Neural progenitor cell (in vitro differentiated cells): ENCODE measurements around the gene DNPEP. TPM values are rescaled to one million over a fixed set of nuclear protein-coding genes. Genes with fewer than 3 reads are reported as not detected.

Experiments used
- DNase-seq: peaks from one replicate; pipeline ENCODE4 v3.0.0-alpha.2; 2016; ENCODE audit warnings: low spot score
- H2AFZ ChIP-seq: fragments of 200-600 bp; sonication (generic); replicated peaks from 2 replicates; pipeline ENCODE4 v1.6.1; 2016; ENCODE audit warnings: antibody characterized with exemption
- H3F3A ChIP-seq: fragments of 200-600 bp; sonication (generic); 2 replicates; pipeline ENCODE4 v1.6.1; 2016; ENCODE audit warnings: antibody characterized with exemption, low read depth
- H3K27ac ChIP-seq: fragments of 200-600 bp; sonication (generic); 2 replicates; pipeline ENCODE4 v1.5.1; 2016; ENCODE audit warnings: mild to moderate bottlenecking
- H3K27me3 ChIP-seq: fragments of 200-600 bp; sonication (generic); 2 replicates; pipeline ENCODE4 v1.6.1; 2016; ENCODE audit warnings: mild to moderate bottlenecking, moderate library complexity
- H3K36me3 ChIP-seq: fragments of 200-600 bp; sonication (generic); 2 replicates; pipeline ENCODE4 v1.5.1; 2016
- H3K4me1 ChIP-seq: fragments of 200-600 bp; sonication (generic); 2 replicates; pipeline ENCODE4 v1.6.1; 2016; ENCODE audit warnings: mixed run types
- H3K4me2 ChIP-seq: fragments of 200-600 bp; sonication (generic); 2 replicates; pipeline ENCODE4 v1.6.1; 2016
- H3K4me3 ChIP-seq: fragments of 200-600 bp; sonication (generic); 2 replicates; pipeline ENCODE4 v1.5.1; 2016
- H3K79me2 ChIP-seq: fragments of 200-600 bp; sonication (generic); 2 replicates; pipeline ENCODE4 v1.6.1; 2016; ENCODE audit warnings: low read depth
- H3K9ac ChIP-seq: fragments of 200-600 bp; sonication (generic); 2 replicates; pipeline ENCODE4 v1.6.1; 2016
- H3K9me3 ChIP-seq: fragments of 200-600 bp; sonication (generic); 2 replicates; pipeline ENCODE4 v1.5.1; 2016; ENCODE audit warnings: low read depth
- H4K20me1 ChIP-seq: fragments of 200-600 bp; sonication (generic); 2 replicates; pipeline ENCODE4 v1.6.1; 2016; ENCODE audit warnings: low read depth
- H3K27ac Mint-ChIP-seq: 3 replicates; pipeline ENCODE4 v1.8.0; 2021; ENCODE audit warnings: mixed read lengths
- H3K27me3 Mint-ChIP-seq: 2 replicates; pipeline ENCODE4 v1.8.0; 2022; ENCODE audit warnings: low read depth, mild to moderate bottlenecking, inconsistent platforms, moderate library complexity, mixed read lengths; ENCODE audit not compliant: insufficient read depth
- H3K36me3 Mint-ChIP-seq: 3 replicates; pipeline ENCODE4 v1.8.0; 2021; ENCODE audit warnings: mixed read lengths
- H3K4me1 Mint-ChIP-seq: 3 replicates; pipeline ENCODE4 v1.8.0; 2021; ENCODE audit warnings: mixed read lengths
- H3K4me3 Mint-ChIP-seq: 3 replicates; pipeline ENCODE4 v1.8.0; 2021; ENCODE audit warnings: mild to moderate bottlenecking, moderate library complexity, mixed read lengths
- H3K9me3 Mint-ChIP-seq: 3 replicates; pipeline ENCODE4 v1.8.0; 2020; ENCODE audit warnings: mixed read lengths
- CTCF ChIP-seq: fragments of 200-600 bp; sonication (generic); IDR thresholded peaks from 2 replicates; pipeline ENCODE4 v1.5.1; 2017; ENCODE audit warnings: antibody characterized with exemption, mild to moderate bottlenecking
- EZH2 ChIP-seq: fragments of 200-600 bp; sonication (generic); IDR thresholded peaks from 2 replicates; pipeline ENCODE4 v1.6.1; 2017; ENCODE audit warnings: antibody characterized with exemption, mild to moderate bottlenecking, moderate library complexity
- EZH2phosphoT487 ChIP-seq: fragments of 200-600 bp; sonication (generic); IDR thresholded peaks from 2 replicates; pipeline ENCODE4 v1.6.1; 2017; ENCODE audit warnings: antibody characterized with exemption
- total RNA-seq: library from RNA; depleted of rRNA; stranded (reverse); fragments of >200 nt; gene quantifications from 2 replicates; pipeline ENCODE4 v1.2.3, GENCODE V29; 2015; ENCODE audit warnings: low replicate concordance

DNPEP gene
- total RNA-seq, 1 donor from 2014 or later = 120 TPM

- Histone ChIP-seq H3K9me3 (no peaks in the 10 kb centered on the region), H4K20me1 (no peaks in the 10 kb centered on the region), H3K27ac (no peak overlapping the region), H3F3A (peaks cover 14% of the 10 kb centered on the region), H3K79me2 (no peaks in the 10 kb centered on the region), H3K4me3 (no peak overlapping the region), H2AFZ (peak overlapping the region; percentile 9), H3K4me2 (no peak overlapping the region), H3K36me3 (no peaks in the 10 kb centered on the region), H3K4me1 (peaks cover 17% of the 10 kb centered on the region), H3K9ac (no peak overlapping the region), H3K27me3 (peaks cover 9% of the 10 kb centered on the region)
- Mint-ChIP-seq H3K36me3 (no peaks in the 10 kb centered on the region), H3K9me3 (no peaks in the 10 kb centered on the region), H3K27ac (no peak overlapping the region), H3K27me3 (peaks cover 6% of the 10 kb centered on the region), H3K4me1 (peaks cover 29% of the 10 kb centered on the region), H3K4me3 (no peak overlapping the region)
- peak; percentile 51 for DNase-seq
- TF ChIP-seq CTCF (no peak), EZH2phosphoT487 (no peak), EZH2 (no peak)
Observed at GRCh38 chr2:219404954-219405353, 17.2 kb upstream of the DNPEP start.

GRCh38 chr2:219404291-219404910, 16.7 kb upstream of the DNPEP start:
- peaks cover 30% of the 10 kb centered on the region for H3K4me1 Mint-ChIP-seq
- no peak overlapping the region for H3K27ac ChIP-seq

GRCh38 chr2:219403861-219404260, 16.1 kb upstream of the DNPEP start:
- Mint-ChIP-seq H3K27ac (no peak overlapping the region), H3K36me3 (no peaks in the 10 kb centered on the region), H3K27me3 (peaks cover 6% of the 10 kb centered on the region), H3K4me1 (peaks cover 30% of the 10 kb centered on the region), H3K4me3 (no peak overlapping the region), H3K9me3 (no peaks in the 10 kb centered on the region)
- DNase-seq = no peak
- Histone ChIP-seq H3K4me2 (no peak overlapping the region), H2AFZ (no peak overlapping the region), H3K79me2 (no peaks in the 10 kb centered on the region), H3K4me1 (peaks cover 17% of the 10 kb centered on the region), H3K27ac (no peak overlapping the region), H3K27me3 (peaks cover 9% of the 10 kb centered on the region), H3K9me3 (no peaks in the 10 kb centered on the region), H3F3A (peaks cover 14% of the 10 kb centered on the region), H3K9ac (no peak overlapping the region), H3K4me3 (no peak overlapping the region), H3K36me3 (no peaks in the 10 kb centered on the region), H4K20me1 (no peaks in the 10 kb centered on the region)
- TF ChIP-seq EZH2 (no peak), CTCF (no peak), EZH2phosphoT487 (no peak)

More at GRCh38 chr2:219404291-219404910, 16.7 kb upstream of the DNPEP start:
- TF ChIP-seq EZH2phosphoT487 (no peak), CTCF (no peak), EZH2 (no peak)
- Histone ChIP-seq H2AFZ (peak overlapping the region; percentile 9), H3K79me2 (no peaks in the 10 kb centered on the region), H3K9me3 (no peaks in the 10 kb centered on the region), H3F3A (peaks cover 14% of the 10 kb centered on the region), H4K20me1 (no peaks in the 10 kb centered on the region), H3K36me3 (no peaks in the 10 kb centered on the region), H3K4me1 (peaks cover 17% of the 10 kb centered on the region), H3K9ac (no peak overlapping the region), H3K4me3 (no peak overlapping the region), H3K27me3 (peaks cover 9% of the 10 kb centered on the region), H3K4me2 (no peak overlapping the region)
- Mint-ChIP-seq H3K4me3 (no peak overlapping the region), H3K27ac (no peak overlapping the region), H3K27me3 (peaks cover 6% of the 10 kb centered on the region), H3K36me3 (no peaks in the 10 kb centered on the region), H3K9me3 (no peaks in the 10 kb centered on the region)
- no peak for DNase-seq
